GM12892 (cell line): ENCODE data around the gene RRH.
A peak's percentile ranks its signal among the peaks of the same experiment; 100 is the strongest.

Experiments used
- DNase-seq: peaks from one replicate; pipeline ENCODE4 v3.0.0; 2011; ENCODE audit not compliant: insufficient read length
- FAIRE-seq: peaks from 2 replicates; lab custom pipeline; 2011; peaks lifted over from hg19 to GRCh38; lab: Jason Lieb, UNC
- POLR2A ChIP-seq: IDR thresholded peaks from 2 replicates; pipeline ENCODE4 v1.6.1; 2011; ENCODE audit warnings: low read depth, low read length, control low read depth
- POLR2AphosphoS5 ChIP-seq: IDR thresholded peaks from 2 replicates; pipeline ENCODE4 v1.6.1; 2011; ENCODE audit warnings: low read depth, low read length, control low read depth
- TAF1 ChIP-seq: IDR thresholded peaks from 2 replicates; pipeline ENCODE4 v1.6.1; 2011; ENCODE audit warnings: low read depth, mild to moderate bottlenecking, control low read depth, low read length, borderline replicate concordance

RRH gene

GRCh38 chr4:109815151-109816081 lies 12.4 kb upstream of the RRH start, which contains the start of gene GAR1:
Gene GAR1 (plus strand): TSS chr4:109815762. CDS start chr4:109816165, 403 bp downstream.
- TF ChIP-seq TAF1 (peak; percentile 71; the same call in 1 of the 2 replicates), POLR2A (peak; percentile 60), POLR2AphosphoS5 (peak; percentile 70)
- FAIRE-seq (peak; percentile 99), DNase-seq (peak; percentile 76)

DNA sequence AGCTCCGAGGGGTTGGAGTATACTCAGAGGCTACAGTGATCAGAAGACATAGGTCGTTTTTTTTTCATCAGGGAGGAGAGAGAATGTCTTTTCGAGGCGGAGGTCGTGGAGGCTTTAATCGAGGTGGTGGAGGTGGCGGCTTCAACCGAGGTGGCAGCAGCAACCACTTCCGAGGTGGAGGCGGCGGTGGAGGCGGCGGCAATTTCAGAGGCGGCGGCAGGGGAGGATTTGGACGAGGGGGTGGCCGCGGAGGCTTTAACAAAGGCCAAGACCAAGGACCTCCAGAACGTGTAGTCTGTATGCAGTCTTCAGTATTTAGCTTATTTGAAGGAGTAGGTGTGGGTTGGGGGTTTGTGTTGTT lies 11.7 kb upstream of the RRH start:
- TF ChIP-seq TAF1 (no peak), POLR2A (no peak), POLR2AphosphoS5 (no peak)
- FAIRE-seq (no peak), DNase-seq (no peak)

GRCh38 chr4:109816894-109817293 lies 10.9 kb upstream of the RRH start:
- no peak for FAIRE-seq
- TF ChIP-seq POLR2A (no peak), POLR2AphosphoS5 (no peak), TAF1 (no peak)
- DNase-seq = no peak

- TF ChIP-seq TAF1 (no peak), POLR2A (no peak), POLR2AphosphoS5 (no peak)
- no peak for FAIRE-seq
- no peak for DNase-seq
Measured at GRCh38 chr4:109818268-109818667, 9.5 kb upstream of the RRH start.

DNA sequence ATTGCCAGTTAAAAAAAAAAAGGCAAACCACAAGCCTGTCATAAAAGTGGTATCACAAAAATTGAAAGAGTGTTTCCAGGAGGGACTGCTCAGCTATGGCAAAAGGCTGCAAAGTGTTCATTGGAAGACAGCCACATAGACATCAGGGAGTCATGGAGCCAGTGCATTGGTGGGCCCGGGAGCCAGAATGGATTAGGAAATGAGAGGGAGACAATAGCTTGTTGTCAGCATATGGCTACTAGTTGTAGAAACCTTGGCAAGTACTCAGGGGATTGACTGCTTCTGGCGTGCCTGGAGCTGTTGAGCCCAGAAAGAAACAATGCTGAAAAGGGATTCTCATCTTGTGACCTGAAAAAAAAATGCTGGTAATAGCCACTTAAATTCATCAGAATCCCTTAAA lies 7.2 kb upstream of the RRH start:
- FAIRE-seq (peak; percentile 58), DNase-seq (no peak)

DNA sequence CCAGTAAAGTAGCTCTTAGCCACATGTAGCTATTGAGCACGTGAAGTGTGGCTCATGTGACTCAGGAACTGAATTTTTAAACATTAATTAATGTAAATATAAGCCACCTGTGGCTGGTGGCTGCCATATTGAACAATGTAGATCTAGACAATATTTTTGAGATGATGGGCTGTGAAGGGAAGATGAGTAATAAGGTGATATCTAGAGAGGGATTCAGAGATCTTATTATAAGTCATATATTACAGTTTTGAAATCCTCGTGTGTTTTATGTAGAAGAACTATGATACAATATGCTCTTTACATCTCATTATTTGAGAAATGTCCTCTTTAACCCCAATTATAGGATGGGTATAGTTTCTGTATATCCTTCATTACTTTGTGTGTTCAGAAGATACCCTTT lies 6.6 kb upstream of the RRH start:
- DNase-seq = no peak
- no peak for FAIRE-seq
- no peak for TF ChIP-seq POLR2A
- TF ChIP-seq POLR2AphosphoS5 = no peak
- TF ChIP-seq TAF1 = no peak

More for the DNA sequence above, 7.2 kb upstream of the RRH start:
- TF ChIP-seq POLR2AphosphoS5 (no peak), POLR2A (no peak), TAF1 (no peak)

- DNase-seq = no peak
- TF ChIP-seq POLR2AphosphoS5 = no peak
- TF ChIP-seq TAF1 = no peak
- TF ChIP-seq POLR2A = no peak
- peak; percentile 75 for FAIRE-seq
Measured at GRCh38 chr4:109826719-109827118, 1.1 kb upstream of the RRH start.

GRCh38 chr4:109833756-109834155 lies 6.0 kb downstream of the RRH start:
- FAIRE-seq = no peak
- no peak for TF ChIP-seq POLR2AphosphoS5
- TF ChIP-seq TAF1 = no peak
- TF ChIP-seq POLR2A = no peak
- no peak for DNase-seq

DNA sequence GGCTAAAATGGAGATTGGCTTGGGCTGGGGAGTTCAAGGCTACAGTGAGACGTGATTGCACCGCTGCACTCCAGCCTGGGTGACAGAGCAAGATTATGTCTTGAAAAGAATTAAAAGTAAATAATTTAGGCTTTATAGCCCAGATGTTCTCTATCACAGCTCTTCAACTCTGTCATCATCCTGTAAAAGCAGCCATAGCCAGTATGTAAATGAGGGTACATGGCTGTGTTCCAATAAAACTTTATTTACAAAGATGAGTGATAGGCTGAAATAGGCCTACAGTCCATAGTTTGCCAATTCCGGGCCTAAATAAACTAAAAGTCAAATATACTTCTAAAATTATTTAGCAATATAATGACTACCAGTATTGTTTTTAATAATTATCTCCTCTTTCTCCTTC lies 9.2 kb downstream of the RRH start:
- DNase-seq = no peak
- no peak for FAIRE-seq

DNA sequence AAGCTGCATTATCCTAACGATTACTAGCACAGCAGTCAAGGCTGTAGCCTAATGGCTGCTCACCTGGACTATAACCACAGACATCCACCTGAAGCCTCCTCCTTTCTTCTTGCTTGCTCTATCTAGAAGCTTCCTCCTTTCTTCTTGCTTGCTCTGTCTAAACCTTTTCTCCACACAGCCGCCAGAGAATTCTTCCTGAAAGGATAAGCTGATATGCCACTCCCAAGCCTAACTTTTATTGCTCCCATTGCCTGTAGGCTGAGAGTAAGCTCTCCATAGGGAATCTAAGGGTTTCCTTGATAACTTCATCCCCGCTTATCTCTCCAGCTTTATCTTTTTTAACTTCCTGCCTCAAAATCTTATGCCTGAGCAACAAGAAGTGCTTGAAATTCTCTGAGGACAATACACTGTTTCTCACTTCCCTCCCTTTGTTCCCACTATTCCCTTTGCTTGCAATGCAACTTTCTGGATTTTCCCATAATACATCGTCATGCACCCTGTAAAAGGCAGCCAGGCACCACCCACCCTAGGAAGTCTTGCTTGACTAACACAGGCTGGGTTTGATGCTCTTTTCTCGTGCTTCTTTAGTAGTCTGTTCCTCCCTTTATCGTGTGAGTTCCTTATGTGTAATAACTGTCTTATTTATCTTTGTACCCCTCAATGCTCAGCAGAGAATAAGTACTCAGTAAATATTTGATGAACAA lies 18.8 kb downstream of the RRH start:
- TF ChIP-seq POLR2AphosphoS5 (no peak), TAF1 (no peak), POLR2A (no peak)
- DNase-seq (no peak), FAIRE-seq (no peak)

More for the DNA sequence above, 9.2 kb downstream of the RRH start:
- TF ChIP-seq POLR2A (no peak), TAF1 (no peak), POLR2AphosphoS5 (no peak)

GRCh38 chr4:109847896-109848442 lies 20.2 kb downstream of the RRH start, which contains the start of gene LRIT3:
Gene LRIT3 (plus strand): TSS chr4:109848107. CDS start chr4:109848202, 95 bp downstream.
- TF ChIP-seq POLR2AphosphoS5 (no peak), TAF1 (no peak), POLR2A (no peak)
- FAIRE-seq = peak; percentile 14
- no peak for DNase-seq
